DOHH2 (cell line): ENCODE data around the gene ZNF608.

ENCODE experiments used
- H3F3A ChIP-seq: fragments of 200-600 bp; sonication (generic), shearing (Covaris generic); 2 replicates; pipeline ENCODE4 v1.6.0; 2016; ENCODE audit warnings: antibody characterized with exemption, mild to moderate bottlenecking; ENCODE audit not compliant: control insufficient read depth, insufficient read depth
- H3K27ac ChIP-seq: fragments of 200-600 bp; sonication (generic); 2 replicates; pipeline ENCODE4 v1.5.1; 2014; ENCODE audit warnings: low read depth, mild to moderate bottlenecking, low read length, moderate library complexity
- H3K27me3 ChIP-seq: fragments of 200-600 bp; sonication (generic); 2 replicates; pipeline ENCODE4 v1.6.1; 2014; ENCODE audit warnings: mild to moderate bottlenecking, low read length, mixed read lengths; ENCODE audit not compliant: control insufficient read depth
- H3K36me3 ChIP-seq: fragments of 200-600 bp; sonication (generic); 2 replicates; pipeline ENCODE4 v1.6.1; 2014; ENCODE audit warnings: mild to moderate bottlenecking, low read length, moderate library complexity, mixed read lengths; ENCODE audit not compliant: control insufficient read depth
- H3K4me1 ChIP-seq: fragments of 200-600 bp; sonication (generic); 2 replicates; pipeline ENCODE4 v1.6.1; 2014; ENCODE audit warnings: mild to moderate bottlenecking, low read length, mixed read lengths; ENCODE audit not compliant: control insufficient read depth
- H3K4me2 ChIP-seq: fragments of 200-600 bp; sonication (generic); 2 replicates; pipeline ENCODE4 v1.6.0; 2014; ENCODE audit warnings: mild to moderate bottlenecking, low read length, moderate library complexity
- H3K4me3 ChIP-seq: fragments of 200-600 bp; sonication (generic); 2 replicates; pipeline ENCODE4 v1.5.1; 2014; ENCODE audit warnings: mild to moderate bottlenecking, low read length, mixed read lengths
- H3K79me2 ChIP-seq: fragments of 200-600 bp; sonication (generic); 2 replicates; pipeline ENCODE4 v1.6.1; 2014; ENCODE audit warnings: mild to moderate bottlenecking, low read length, mixed read lengths; ENCODE audit not compliant: control insufficient read depth
- H3K9me2 ChIP-seq: fragments of 200-600 bp; sonication (generic); replicated peaks from 2 replicates; pipeline ENCODE4 v1.6.1; 2014; ENCODE audit warnings: mild to moderate bottlenecking, low read length, mixed read lengths; ENCODE audit not compliant: control insufficient read depth
- H3K9me3 ChIP-seq: fragments of 200-600 bp; sonication (generic); 2 replicates; pipeline ENCODE4 v1.6.1; 2014; ENCODE audit warnings: antibody characterized with exemption, low read length, mixed read lengths; ENCODE audit not compliant: control insufficient read depth, insufficient read depth
- H4K20me1 ChIP-seq: fragments of 200-600 bp; sonication (generic); 2 replicates; pipeline ENCODE4 v1.6.0; 2014; ENCODE audit warnings: low read depth, mild to moderate bottlenecking, antibody characterized with exemption, low read length, moderate library complexity; ENCODE audit not compliant: control insufficient read depth, insufficient read depth
- EZH2phosphoT487 ChIP-seq: fragments of 200-600 bp; sonication (generic); IDR thresholded peaks from 2 replicates; pipeline ENCODE4 v1.6.1; 2017; ENCODE audit warnings: borderline replicate concordance, mild to moderate bottlenecking, antibody characterized with exemption, low read length, moderate library complexity, mixed read lengths
- TF ChIP-seq, protein P1 (sequence below): fragments of 200-600 bp; sonication (generic); IDR thresholded peaks from one replicate; pipeline ENCODE4 v1.5.1; 2014; ENCODE audit warnings: antibody characterized with exemption, mild to moderate bottlenecking, low read depth, low read length; ENCODE audit not compliant: poor library complexity, severe bottlenecking

ZNF608 gene

GRCh38 chr5:124783285-124783684 lies 36.8 kb upstream of the ZNF608 start:
- no peaks in the 10 kb centered on the region for H3K27me3 ChIP-seq
- no peaks in the 10 kb centered on the region for H3K79me2 ChIP-seq

GRCh38 chr5:124782262-124782661 lies 35.8 kb upstream of the ZNF608 start:
- Histone ChIP-seq H3F3A (no peaks in the 10 kb centered on the region), H3K27ac (no peak overlapping the region), H3K9me3 (no peaks in the 10 kb centered on the region), H3K9me2 (no peaks in the 10 kb centered on the region), H3K4me3 (no peak overlapping the region), H3K4me2 (no peak overlapping the region), H4K20me1 (no peaks in the 10 kb centered on the region), H3K4me1 (no peaks in the 10 kb centered on the region), H3K36me3 (no peaks in the 10 kb centered on the region), H3K79me2 (no peaks in the 10 kb centered on the region), H3K27me3 (no peaks in the 10 kb centered on the region)
- TF ChIP-seq, protein P1, sequence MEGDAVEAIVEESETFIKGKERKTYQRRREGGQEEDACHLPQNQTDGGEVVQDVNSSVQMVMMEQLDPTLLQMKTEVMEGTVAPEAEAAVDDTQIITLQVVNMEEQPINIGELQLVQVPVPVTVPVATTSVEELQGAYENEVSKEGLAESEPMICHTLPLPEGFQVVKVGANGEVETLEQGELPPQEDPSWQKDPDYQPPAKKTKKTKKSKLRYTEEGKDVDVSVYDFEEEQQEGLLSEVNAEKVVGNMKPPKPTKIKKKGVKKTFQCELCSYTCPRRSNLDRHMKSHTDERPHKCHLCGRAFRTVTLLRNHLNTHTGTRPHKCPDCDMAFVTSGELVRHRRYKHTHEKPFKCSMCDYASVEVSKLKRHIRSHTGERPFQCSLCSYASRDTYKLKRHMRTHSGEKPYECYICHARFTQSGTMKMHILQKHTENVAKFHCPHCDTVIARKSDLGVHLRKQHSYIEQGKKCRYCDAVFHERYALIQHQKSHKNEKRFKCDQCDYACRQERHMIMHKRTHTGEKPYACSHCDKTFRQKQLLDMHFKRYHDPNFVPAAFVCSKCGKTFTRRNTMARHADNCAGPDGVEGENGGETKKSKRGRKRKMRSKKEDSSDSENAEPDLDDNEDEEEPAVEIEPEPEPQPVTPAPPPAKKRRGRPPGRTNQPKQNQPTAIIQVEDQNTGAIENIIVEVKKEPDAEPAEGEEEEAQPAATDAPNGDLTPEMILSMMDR: no peak
- TF ChIP-seq EZH2phosphoT487: no peak

More at GRCh38 chr5:124783285-124783684, 36.8 kb upstream of the ZNF608 start:
- no peaks in the 10 kb centered on the region for H3K9me2 ChIP-seq
- H3K36me3 ChIP-seq: no peaks in the 10 kb centered on the region
- no peaks in the 10 kb centered on the region for H3F3A ChIP-seq
- H3K9me3 ChIP-seq: no peaks in the 10 kb centered on the region
- no peaks in the 10 kb centered on the region for H4K20me1 ChIP-seq
- no peak overlapping the region for H3K4me3 ChIP-seq
- no peak overlapping the region for H3K27ac ChIP-seq
- TF ChIP-seq EZH2phosphoT487: no peak
- TF ChIP-seq, protein P1: no peak
- no peaks in the 10 kb centered on the region for H3K4me1 ChIP-seq
- H3K4me2 ChIP-seq: no peak overlapping the region

DNA sequence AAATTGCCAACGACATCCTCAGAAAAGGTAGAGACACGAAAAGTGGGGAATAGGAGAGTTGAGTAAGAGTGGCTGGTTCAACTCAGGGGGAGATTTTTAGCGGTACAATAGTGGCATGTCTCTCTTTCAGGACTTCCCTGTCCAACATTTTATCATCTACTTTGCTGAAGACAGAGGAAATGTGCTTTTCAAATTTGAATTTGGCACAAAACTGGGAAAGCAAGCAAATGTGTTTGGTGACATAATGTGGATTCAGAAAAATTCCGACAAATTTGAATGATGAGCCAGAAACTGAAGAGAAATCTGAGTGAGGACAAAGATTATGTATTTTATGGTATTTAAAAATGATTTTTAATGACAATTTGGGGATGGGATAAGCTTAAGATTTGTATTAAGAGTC lies 33.6 kb upstream of the ZNF608 start:
- TF ChIP-seq, protein P1: no peak
- no peak for TF ChIP-seq EZH2phosphoT487
- Histone ChIP-seq H3K36me3 (no peaks in the 10 kb centered on the region), H3K9me2 (no peaks in the 10 kb centered on the region), H3F3A (no peaks in the 10 kb centered on the region), H4K20me1 (no peaks in the 10 kb centered on the region), H3K27ac (no peak overlapping the region), H3K4me3 (no peak overlapping the region), H3K4me2 (no peak overlapping the region), H3K9me3 (no peaks in the 10 kb centered on the region), H3K79me2 (no peaks in the 10 kb centered on the region), H3K4me1 (no peaks in the 10 kb centered on the region), H3K27me3 (no peaks in the 10 kb centered on the region)
